Activated T-cell treated with anti-CD3 and anti-CD28 coated beads, Interleukin-2, amount 50 U/mL, for 48 hours (primary cell): ENCODE data around the gene FALEC.
"Not testable (repeated sequence)": the region's sequence is repeated elsewhere in the genome, so short reads cannot be mapped to it uniquely, and the experiment has no call there.

Source experiments
- DNase-seq, 2 experiments: peaks; one replicate each; pipeline ENCODE4 v3.0.0-alpha.2; 2020

Gene FALEC

GRCh38 chr1:150560576-150561253 is 45.2 kb downstream of the FALEC start:
- peak; percentile 93 for DNase-seq

GRCh38 chr1:150561254-150561973 is 45.9 kb downstream of the FALEC start:
- peak; percentile 87 for DNase-seq

GRCh38 chr1:150561974-150562445 is 46.5 kb downstream of the FALEC start:
- DNase-seq = peak; percentile 91 to 95

- peak; percentile 82 to 84 for DNase-seq
Measured at GRCh38 chr1:150562446-150563339, 47.1 kb downstream of the FALEC start.

GRCh38 chr1:150563340-150564038 is 47.9 kb downstream of the FALEC start:
- DNase-seq = peak; percentile 54 to 66

GRCh38 chr1:150564051-150564991 is 48.8 kb downstream of the FALEC start:
- DNase-seq = no peak

- not testable (repeated sequence) for DNase-seq
Measured at GRCh38 chr1:150565240-150565991, 49.9 kb downstream of the FALEC start.

- no peak for DNase-seq
Measured at GRCh38 chr1:150566589-150567340, 51.2 kb downstream of the FALEC start.

GRCh38 chr1:150567341-150567716 is 51.8 kb downstream of the FALEC start:
- DNase-seq = no peak

- DNase-seq = peak; percentile 82 to 84
Measured at GRCh38 chr1:150567717-150568593, 52.4 kb downstream of the FALEC start.

- no peak for DNase-seq
Measured at GRCh38 chr1:150568594-150568966, 53.0 kb downstream of the FALEC start.

- peak in 1 of 2 experiments; percentile 36 for DNase-seq
Measured at GRCh38 chr1:150572918-150573647, 57.5 kb downstream of the FALEC start.

GRCh38 chr1:150573648-150574071 is 58.1 kb downstream of the FALEC start:
- peak; percentile 45 to 55 for DNase-seq

GRCh38 chr1:150574260-150575071 is 58.9 kb downstream of the FALEC start:
- no peak for DNase-seq

- DNase-seq = no peak
Measured at GRCh38 chr1:150575072-150575489, 59.5 kb downstream of the FALEC start.

- no peak for DNase-seq
Measured at GRCh38 chr1:150575518-150576366, 60.2 kb downstream of the FALEC start.
